NCI-H2171 (cell line): ENCODE data around the gene MANSC4.
A peak's percentile ranks its signal among the peaks of the same experiment; 100 is the strongest.

Source experiments
- DNase-seq: peaks from one replicate; lab custom pipeline; 2025; lab: John Stamatoyannopoulos, UW

MANSC4 gene

DNA sequence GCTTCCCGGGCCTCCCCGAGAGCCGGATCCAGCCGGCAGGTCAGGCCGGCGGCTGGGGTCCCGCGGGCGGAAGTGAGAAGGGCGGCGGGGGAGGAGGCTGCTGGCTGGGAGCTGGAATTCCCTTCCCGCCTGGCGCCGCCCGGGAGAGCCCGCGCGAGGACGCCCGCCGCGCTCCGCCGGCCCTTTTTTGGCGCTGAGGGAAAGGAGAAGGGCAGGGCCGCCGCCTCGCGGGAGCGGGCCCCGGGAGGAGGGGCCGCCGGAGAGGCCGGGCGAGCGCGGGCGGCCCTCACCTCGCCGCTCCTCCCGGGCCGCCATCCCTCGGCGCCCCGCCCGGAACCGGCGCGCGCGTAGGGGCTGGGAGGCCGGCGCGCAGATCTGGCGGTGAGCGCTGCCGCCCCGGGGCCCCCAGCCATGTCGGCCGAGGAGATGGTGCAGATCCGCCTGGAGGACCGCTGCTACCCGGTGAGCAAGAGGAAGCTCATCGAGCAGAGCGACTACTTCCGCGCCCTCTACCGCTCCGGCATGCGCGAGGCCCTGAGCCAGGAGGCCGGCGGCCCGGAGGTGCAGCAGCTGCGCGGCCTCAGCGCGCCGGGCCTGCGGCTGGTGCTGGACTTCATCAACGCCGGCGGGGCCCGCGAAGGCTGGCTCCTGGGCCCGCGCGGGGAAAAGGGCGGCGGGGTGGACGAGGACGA, at the start of gene MANSC4, which contains the start of gene KLHL42:
Gene MANSC4, minus strand, starts transcription at position 317 of the 692 bp plus-strand sequence. CDS start 8,960 bp downstream, outside the sequence.
Gene KLHL42, plus strand, starts transcription at position 314 of the 692 bp plus-strand sequence. Its CDS starts 98 bp downstream, at position 412.
- peak; percentile 100 for DNase-seq

DNA sequence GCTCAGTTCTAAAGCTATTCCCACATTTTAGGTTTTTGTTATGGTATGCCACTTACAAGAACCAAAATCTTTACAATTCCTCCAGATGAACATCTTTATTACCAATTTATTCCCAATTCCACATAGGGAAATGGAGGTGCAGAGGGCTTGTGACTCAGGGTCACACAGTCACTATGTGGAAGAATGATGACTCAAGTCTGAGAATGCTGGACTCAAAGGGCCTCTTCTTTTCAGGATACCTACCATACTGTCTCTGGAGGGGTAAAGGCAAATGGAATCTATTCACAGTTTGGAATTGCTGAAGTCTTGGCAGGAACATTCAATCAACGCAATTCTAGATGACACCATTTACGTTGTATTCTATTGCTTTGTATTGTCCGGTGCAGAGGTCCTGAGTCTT, 48.2 kb upstream of the MANSC4 start:
- DNase-seq: no peak

DNA sequence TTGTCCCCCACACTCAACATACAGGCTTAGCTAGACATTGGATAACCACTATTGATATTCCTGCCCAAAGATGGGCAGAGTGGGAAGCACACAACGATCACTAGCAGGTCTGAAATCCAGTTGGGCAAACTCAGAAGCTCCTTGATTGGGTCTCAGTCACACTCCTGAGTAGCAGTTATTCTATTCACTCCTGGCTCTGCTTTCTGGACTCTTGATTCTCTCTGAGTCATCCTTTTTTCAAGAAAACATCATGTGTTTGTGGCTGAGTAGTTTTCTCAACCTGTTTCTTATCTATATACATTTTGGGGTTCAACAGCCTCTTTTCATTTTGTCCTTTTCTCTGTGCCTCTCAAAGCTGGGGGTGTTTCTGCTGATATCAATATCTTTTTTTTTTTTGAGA, 46.0 kb upstream of the MANSC4 start:
- DNase-seq: no peak

DNA sequence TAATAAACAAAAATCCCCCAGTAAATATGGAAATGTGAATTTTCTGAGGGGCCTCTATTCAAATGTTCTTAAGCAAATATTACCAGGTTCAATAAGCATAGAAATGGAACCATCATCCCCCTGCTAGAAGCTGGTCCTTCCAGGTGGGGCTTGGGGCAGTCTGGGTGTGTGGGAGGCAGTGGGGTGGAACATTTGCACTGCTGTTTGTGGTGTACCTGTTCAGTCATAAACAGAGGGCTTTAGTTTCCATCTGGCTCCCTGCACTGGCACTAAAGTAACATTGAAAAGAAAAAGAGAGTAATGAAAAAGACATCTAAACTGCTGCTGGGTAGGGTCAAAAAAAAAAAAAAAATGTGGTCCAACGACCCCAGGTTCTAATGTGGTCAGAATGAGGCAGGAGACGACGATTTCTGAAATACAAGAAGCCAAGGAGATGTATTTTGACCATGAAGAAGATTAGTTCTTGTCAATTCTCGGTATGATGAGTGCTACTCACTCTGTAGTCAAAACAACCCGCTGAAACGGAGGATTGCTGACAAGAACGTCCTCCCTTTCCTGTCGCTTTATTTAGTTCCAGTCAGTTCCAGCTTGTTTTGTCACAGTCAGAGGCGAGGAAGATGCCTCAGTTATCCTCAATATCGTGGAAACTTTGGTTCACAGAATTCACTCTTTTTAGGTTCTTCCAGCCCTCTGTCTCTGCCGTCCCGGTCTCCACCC, 44.2 kb upstream of the MANSC4 start:
- peak; percentile 47 for DNase-seq

DNA sequence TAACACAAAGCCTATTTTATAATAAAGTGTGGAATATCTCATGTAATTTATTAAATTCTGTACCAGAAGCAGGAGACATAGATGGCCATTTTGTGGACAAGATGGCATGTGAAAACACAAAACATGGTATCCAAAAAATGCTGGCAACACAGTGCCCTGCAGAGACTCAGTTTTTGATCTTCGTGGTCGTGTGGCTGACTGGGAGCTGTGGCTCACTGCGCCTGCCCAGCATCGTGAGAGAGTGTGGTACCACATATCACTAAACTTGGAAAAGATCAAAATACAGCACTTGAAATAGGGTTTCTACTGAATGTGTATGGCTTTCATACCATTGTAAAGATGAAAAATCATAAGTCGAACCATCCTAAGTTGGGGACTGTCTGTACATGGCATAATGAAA, 43.0 kb upstream of the MANSC4 start:
- DNase-seq: no peak

DNA sequence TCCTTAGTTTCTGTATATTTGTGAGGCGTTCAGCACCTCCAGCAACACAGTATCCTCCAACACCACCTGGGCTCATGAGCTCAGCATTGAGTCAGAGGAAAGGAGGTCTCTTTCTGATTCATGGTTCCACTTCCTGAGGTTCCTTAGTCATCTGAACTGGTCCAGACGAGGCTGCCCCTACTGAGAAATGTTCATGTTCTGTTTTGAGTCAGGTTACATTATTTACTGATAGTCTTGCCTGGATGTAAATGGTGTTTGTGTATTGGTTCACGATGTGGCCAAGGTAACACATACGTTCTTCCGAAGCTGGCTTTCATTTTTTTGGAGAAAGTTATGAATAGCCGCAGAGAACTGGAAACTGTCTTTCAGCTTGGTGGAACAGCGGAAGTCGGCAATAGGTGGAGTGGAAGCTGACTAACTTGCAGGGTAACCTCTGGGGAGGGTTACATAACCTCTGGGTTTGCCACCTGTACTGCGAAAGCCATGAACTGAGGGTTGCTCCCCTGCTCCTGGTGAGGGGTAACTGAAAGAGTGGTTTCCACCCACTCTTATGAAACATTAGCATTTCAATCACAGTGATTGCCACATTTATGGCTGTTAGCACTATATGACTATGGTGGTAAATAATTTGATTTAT, 42.2 kb upstream of the MANSC4 start:
- DNase-seq: no peak

DNA sequence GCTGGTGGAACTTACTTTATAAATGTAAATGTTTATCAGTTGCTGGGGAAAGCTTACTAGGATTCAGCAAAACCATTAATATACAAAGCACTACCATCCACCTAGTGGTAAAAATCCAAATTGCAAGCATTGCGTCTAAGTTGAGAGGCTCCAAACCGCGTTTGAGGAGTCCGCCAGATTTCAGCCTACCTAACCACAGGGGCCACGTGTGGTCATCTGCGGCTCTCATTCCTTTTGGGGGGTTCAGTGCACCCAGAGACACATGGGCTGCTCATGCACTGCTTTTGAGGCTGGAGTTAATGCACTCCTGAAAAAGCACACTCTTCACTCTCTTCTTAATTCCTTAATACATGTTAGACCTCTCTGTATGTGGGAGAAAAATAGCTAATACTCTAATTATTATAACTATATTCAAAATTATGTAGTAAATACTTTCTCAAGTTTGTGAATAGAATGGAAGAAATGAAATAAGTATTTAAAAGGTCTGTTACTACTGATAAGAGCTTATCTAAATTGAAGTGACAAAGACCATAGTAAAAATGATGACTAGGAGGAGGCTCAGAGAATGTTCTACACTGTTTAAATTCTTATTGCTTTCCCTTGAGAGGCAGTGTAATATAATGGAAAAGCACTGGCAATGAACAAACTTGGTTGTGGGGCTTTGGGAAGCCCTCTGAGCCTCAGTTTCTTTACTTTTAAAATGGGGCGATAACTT, 41.4 kb upstream of the MANSC4 start:
- DNase-seq: peak; percentile 97

DNA sequence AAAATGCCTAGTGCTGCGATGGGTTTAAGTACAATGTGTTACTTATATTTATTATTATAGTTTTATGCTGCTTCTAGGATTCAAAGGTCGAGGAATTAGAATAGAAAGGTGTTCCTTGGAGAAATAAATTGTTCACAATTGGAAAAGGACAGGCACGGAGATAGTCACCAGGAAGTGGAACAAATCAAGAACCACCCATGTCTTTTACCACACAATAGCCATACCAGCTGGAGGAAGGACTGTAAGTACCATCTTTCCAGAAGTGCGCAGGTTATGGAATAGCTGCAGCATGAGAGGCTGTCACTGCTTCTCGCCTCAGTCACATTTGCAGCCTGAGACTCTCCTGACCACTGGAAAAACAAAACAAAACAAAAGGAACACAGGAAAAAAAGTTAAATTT, 40.5 kb upstream of the MANSC4 start:
- no peak for DNase-seq

DNA sequence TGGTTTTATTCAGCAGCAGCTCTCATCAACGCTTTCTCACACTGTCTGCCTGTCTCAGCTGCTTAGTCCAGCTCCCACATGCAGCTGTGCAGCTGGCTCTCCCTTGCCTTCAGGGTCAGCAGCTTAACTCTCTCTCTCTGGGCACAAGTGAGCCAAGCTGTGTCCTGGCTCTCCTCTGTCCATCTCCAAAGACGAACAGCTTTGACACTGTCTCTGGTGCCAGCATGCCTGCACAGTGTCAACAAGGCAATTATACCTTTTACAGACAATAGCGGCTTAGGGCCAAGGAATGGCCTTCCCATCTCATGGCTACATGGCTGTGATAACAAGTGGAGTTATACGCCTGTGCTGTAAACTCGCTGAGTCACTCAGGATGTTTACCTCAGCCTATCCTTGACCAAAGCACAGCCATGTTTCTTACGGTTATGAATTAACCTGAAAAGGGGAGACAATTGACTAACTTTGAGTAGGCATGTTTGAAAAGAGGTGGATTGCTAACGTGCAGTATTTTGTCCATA, 38.4 kb upstream of the MANSC4 start:
- DNase-seq: no peak

DNA sequence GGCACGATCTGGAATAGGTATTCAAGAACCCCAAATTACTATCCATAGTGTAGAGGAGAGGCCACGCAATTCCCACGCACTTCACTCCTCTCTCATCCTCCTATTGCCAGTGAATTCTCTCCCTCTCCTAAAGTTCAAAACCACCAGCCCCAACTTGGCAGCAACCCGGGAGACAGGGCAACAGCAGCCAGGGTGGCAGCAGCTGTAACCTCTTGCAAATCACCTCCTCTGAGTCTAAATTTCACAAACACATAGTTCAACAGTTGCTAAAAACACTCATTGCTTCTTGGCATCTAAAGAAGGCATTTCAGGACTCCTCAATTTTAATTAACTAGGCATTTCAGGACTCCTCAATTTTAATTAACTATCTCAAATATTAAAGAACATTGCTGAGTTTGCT, 37.7 kb upstream of the MANSC4 start:
- no peak for DNase-seq

DNA sequence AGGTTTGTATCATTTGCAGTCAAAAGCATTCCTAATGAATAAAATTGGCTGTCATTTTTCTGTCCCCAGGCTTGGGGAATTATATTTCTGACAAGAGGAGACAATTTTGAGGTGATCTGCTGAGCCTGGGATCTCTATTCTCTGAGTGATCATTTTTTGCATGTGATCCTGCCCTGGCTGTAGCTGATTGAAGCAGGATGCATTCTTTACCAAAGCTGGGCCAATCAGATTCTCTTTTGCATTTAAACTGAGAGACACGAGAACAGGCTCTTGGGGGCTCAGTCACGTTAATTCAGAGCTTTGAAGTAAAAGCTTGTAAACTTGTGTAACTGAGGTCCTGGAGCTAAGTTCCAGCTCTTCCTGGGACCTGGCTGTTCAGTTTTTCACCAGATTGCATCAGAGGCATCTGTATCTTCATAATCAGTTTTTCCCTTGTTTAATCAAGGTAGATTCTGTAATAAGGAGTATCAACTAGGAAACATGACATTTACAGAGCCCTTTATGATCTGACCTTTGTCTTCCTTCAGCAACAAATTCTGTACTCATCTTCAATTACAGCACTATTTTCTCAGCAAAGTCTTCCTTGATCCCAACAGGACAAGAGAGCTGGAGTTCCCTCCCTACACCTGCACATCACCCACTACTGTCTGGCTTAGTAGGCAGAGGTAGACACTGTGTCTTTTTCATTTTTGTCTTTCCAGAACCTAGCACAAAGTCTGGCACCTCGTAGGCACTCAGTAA, 35.0 kb upstream of the MANSC4 start:
- DNase-seq: no peak

DNA sequence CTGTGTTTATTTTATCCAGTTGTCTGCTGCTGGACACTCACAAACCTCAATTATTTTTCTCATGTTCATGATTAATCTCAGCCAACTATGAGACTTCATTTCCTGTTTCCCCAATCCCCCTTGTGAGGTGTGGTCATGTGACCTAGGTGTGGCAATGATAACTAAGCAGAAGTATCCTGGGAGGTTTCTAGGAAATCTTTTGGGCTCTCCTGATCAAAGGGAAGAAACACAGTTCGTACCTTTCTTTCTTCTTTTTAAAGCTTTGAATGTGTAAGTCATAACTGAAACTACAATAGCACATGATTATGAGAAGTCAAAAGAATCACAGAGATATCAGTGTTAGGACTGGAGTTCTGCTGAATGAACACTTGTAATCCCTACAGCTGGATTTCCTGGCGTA, 34.4 kb upstream of the MANSC4 start:
- DNase-seq: no peak

DNA sequence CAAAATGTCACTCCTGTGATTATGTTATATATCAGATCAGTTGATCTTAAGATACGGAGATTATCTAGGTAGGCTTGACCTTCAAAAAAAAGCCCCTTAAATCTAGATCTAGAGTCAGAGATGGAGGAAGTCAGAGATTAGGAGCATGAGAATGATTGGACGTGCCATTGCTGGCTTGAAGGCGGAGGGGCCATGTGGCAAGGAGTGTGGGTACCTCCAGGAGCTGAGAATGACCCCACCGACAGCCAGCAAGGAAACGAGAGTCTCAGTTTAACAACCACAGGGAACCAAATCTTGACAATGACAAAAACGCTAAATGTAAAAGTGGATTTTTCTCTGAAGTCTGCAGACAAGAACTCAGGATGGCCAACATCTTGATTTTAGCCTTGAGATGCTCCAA, 32.5 kb upstream of the MANSC4 start:
- DNase-seq: no peak

DNA sequence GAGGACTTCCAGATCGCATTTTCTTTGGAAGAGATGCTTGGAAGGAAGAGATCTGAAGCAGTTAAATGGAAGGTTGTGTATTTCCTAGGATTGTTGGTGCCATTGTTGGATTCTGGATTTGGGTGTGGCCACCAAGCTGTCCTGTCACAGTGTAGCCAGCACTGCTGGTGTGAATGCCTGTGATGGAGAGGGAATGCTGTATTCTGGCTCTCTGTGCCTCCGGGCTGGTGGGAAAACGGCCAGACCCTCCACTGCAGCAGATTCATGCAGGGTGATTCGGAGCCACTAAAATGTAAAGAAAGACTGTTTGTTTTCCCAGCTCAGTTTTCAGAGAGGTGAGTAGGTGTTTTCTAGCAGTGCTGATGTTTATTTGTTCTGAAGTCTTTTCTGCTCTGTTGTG, 30.7 kb upstream of the MANSC4 start:
- DNase-seq: no peak

DNA sequence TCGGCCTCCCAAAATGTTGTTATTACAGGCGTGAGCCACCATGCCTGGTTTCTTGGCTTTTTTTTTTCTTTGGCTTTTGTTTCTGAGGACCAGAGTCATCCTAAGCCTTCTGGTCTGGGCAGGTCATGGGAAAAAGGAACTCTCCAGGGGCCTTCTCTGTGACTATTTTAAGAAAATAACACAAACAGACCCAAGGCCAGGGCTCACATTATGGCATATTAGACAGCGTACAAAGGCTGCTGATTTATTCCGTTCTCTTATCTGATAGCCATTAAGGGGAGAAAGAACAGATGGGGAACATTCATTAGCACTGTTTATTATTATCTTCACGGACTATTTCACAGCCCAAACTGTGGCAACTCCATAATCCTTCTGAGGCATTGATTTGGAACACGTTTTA, 28.8 kb upstream of the MANSC4 start:
- DNase-seq: peak; percentile 95

DNA sequence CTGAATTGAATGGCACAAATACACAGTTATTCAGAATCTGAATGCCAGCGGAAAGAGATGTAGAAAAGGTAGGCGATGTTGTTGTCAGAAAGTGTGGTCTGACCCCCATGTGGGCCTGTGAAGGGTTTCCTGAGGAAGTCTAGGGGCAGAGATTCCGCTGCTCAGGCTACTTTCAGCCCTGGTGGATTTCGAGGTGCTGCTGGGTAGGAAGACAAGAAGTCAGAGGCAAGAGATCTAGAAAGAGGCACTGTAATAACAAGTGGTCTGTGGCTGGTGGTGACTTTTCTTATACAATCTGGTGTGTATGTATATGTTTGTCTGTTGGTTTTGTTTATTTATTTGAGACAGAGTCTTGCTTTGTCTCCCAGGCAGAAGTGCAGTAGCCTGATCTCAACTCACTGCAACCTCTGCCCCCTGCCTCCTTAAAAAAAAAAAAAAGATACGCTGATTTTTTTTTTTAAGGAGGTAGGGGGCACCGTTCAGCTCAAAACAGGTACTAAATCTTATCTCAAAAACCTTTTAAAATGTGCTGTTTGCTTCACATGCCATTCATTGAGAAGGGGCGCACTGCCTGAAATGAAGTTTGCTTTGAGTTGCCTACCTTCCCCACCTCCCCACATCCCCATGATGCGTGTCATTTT, 27.1 kb upstream of the MANSC4 start:
- no peak for DNase-seq

DNA sequence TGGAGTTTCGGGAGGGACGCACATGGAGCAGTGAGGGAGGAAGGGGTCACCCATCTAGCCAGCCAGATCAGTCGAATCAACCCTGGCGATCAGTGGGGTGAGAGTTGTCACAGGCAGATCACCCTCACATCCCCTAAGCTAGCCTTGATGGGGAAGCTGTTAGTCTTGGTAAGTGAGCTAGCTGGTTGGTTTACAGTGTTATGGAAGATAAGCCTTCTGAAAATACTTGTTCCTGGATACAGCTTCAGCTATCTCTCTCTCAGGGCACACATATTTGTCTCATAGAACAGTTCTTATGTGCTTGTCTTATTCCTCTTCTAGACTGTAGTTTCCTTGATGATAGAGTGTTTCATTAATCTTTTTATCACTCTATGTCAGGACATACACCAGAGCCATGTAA, 26.2 kb upstream of the MANSC4 start:
- DNase-seq: no peak

DNA sequence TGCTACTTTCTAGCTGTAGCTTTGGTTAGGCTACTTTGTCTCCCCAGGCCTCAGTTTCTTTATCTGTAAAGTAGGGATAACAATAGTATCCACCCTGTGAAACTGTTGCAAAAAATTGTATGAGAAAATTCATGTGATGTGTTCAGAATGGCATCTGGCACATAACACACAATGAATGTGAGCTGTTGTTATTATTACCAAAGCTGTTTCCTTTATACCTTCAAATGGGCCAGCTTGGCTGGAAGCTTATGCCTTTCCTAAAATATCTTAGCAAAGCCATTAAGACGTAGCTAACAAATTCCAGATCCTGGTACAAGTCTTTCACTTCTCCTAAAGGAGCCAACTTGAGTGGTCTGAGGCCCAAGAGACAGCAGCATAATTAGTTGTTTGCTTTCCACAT, 25.2 kb upstream of the MANSC4 start:
- no peak for DNase-seq

DNA sequence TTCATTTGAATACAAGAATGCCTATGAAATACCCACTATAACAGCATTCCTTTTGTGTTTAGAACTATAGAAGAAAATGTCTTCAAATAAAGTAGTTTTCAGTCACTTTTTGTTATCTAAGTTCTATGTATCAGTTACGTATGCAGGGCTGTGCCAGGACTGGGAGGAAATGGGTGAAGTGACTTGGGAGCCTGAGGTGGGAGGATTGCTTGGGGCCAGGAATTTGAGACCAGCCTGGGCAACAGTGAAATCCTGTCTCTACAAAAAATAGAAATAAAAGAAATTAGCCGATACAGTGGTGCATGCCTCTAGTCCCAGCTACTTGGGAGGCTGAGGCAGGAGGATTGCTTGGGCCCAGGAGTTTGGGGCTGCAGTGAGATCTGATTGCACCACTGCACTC, 22.9 kb upstream of the MANSC4 start:
- DNase-seq: no peak

DNA sequence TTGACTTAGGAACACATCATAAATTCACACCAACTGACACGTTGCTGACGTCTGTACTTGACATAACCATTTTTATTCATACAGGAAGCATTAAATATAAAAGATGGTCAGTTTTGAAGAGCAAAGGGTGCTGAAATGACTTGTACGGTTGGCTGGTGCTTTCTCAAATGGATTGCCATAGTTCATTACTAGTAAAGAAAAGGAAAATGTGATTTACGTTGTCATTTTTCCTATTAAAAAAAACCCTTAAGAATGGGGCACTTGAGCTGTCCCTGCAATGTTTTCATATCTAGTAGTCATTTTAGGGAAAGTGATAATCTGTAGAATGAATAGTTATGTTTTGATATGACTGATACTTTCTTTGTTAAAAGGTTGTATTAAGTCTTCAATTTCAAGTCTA, 22.5 kb upstream of the MANSC4 start:
- DNase-seq: no peak

DNA sequence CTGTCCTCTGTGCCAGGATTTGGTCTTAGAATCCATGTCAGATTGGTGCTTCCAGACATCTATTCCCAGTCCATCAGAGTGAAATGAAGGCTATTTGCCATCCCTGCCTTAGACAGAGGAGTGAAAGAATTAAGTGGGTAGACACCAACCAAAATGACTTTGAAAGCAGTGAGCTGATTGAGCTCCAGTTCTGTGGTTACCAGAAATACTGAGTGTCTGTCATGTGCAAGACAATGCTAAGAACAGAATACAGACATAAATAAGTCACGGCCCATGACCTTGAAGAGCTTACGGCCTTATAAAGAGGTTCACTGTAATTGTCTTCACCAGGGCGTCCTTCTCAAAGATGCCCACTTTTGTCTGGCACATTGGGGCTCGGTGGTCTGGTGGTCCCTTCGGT, 21.6 kb upstream of the MANSC4 start:
- DNase-seq: no peak
